IPS-20b (cell line): ENCODE data around the gene PSMD9.
A peak's percentile ranks its signal among the peaks of the same experiment; 100 is the strongest.

Source experiments
- H3K27ac ChIP-seq: one replicate; pipeline ENCODE4 v1.5.1; 2013; ENCODE audit warnings: low read length
- H3K27me3 ChIP-seq: 2 replicates; pipeline ENCODE4 v1.6.1; 2013; ENCODE audit warnings: mild to moderate bottlenecking, low read length, inconsistent platforms; ENCODE audit not compliant: insufficient read depth
- H3K36me3 ChIP-seq: 2 replicates; pipeline ENCODE4 v1.6.1; 2013; ENCODE audit warnings: low read depth, mild to moderate bottlenecking, inconsistent platforms, low read length, moderate library complexity; ENCODE audit not compliant: insufficient read depth
- H3K4me1 ChIP-seq: 2 replicates; pipeline ENCODE4 v1.6.1; 2013; ENCODE audit warnings: mild to moderate bottlenecking, control low read depth, inconsistent platforms, low read length, moderate library complexity; ENCODE audit not compliant: insufficient read depth
- H3K4me3 ChIP-seq: 2 replicates; pipeline ENCODE4 v1.5.1; 2013; ENCODE audit warnings: mild to moderate bottlenecking, low read length, inconsistent platforms
- H3K9ac ChIP-seq: 2 replicates; pipeline ENCODE4 v1.6.1; 2013; ENCODE audit warnings: low read depth, mild to moderate bottlenecking, inconsistent platforms, low read length, moderate library complexity
- H3K9me3 ChIP-seq: 2 replicates; pipeline ENCODE4 v1.6.1; 2013; ENCODE audit warnings: mild to moderate bottlenecking, low read depth, low read length, inconsistent platforms; ENCODE audit not compliant: insufficient read depth

PSMD9 gene

GRCh38 chr12:121947981-121948380 is 59.4 kb downstream of the PSMD9 start:
- Histone ChIP-seq H3K9me3 (no peaks in the 10 kb centered on the region), H3K27me3 (no peaks in the 10 kb centered on the region), H3K9ac (no peak overlapping the region), H3K36me3 (no peaks in the 10 kb centered on the region), H3K4me3 (no peak overlapping the region), H3K4me1 (no peaks in the 10 kb centered on the region), H3K27ac (no peak overlapping the region)

- Histone ChIP-seq H3K27ac (no peak overlapping the region), H3K27me3 (no peaks in the 10 kb centered on the region), H3K36me3 (no peaks in the 10 kb centered on the region), H3K9me3 (no peaks in the 10 kb centered on the region), H3K4me1 (no peaks in the 10 kb centered on the region), H3K4me3 (no peak overlapping the region), H3K9ac (no peak overlapping the region)
Measured at GRCh38 chr12:121949648-121950397, 61.2 kb downstream of the PSMD9 start.

GRCh38 chr12:121953117-121953692 is 64.6 kb downstream of the PSMD9 start:
- Histone ChIP-seq H3K9me3 (no peaks in the 10 kb centered on the region), H3K27me3 (no peaks in the 10 kb centered on the region), H3K4me1 (peaks cover 7% of the 10 kb centered on the region), H3K9ac (no peak overlapping the region), H3K36me3 (no peaks in the 10 kb centered on the region), H3K4me3 (no peak overlapping the region), H3K27ac (no peak overlapping the region)

GRCh38 chr12:121953695-121954094 is 65.1 kb downstream of the PSMD9 start:
- Histone ChIP-seq H3K9ac (no peak overlapping the region), H3K27ac (no peak overlapping the region), H3K4me3 (no peak overlapping the region), H3K36me3 (no peaks in the 10 kb centered on the region), H3K4me1 (peaks cover 10% of the 10 kb centered on the region), H3K27me3 (no peaks in the 10 kb centered on the region), H3K9me3 (no peaks in the 10 kb centered on the region)

- Histone ChIP-seq H3K9me3 (no peaks in the 10 kb centered on the region), H3K9ac (no peak overlapping the region), H3K27me3 (no peaks in the 10 kb centered on the region), H3K4me3 (no peak overlapping the region), H3K36me3 (no peaks in the 10 kb centered on the region), H3K4me1 (peaks cover 10% of the 10 kb centered on the region), H3K27ac (no peak overlapping the region)
Measured at GRCh38 chr12:121955258-121956237, 67.0 kb downstream of the PSMD9 start.

GRCh38 chr12:121957861-121958515 is 69.4 kb downstream of the PSMD9 start:
- no peaks in the 10 kb centered on the region for H3K36me3 ChIP-seq
- peak overlapping the region; percentile 12; the same call in 1 of the 2 replicates for H3K4me3 ChIP-seq
- no peak overlapping the region for H3K9ac ChIP-seq
- no peaks in the 10 kb centered on the region for H3K27me3 ChIP-seq
- peaks cover 10% of the 10 kb centered on the region for H3K4me1 ChIP-seq
- H3K9me3 ChIP-seq = no peaks in the 10 kb centered on the region
- H3K27ac ChIP-seq = no peak overlapping the region

GRCh38 chr12:121958541-121959240 is 70.1 kb downstream of the PSMD9 start:
- Histone ChIP-seq H3K9me3 (no peaks in the 10 kb centered on the region), H3K9ac (no peak overlapping the region), H3K4me1 (peaks cover 10% of the 10 kb centered on the region), H3K27me3 (no peaks in the 10 kb centered on the region), H3K4me3 (no peak overlapping the region), H3K36me3 (no peaks in the 10 kb centered on the region), H3K27ac (no peak overlapping the region)

GRCh38 chr12:121960541-121960940 is 72.0 kb downstream of the PSMD9 start:
- Histone ChIP-seq H3K9me3 (no peaks in the 10 kb centered on the region), H3K27me3 (no peaks in the 10 kb centered on the region), H3K4me1 (peaks cover 10% of the 10 kb centered on the region), H3K4me3 (no peak overlapping the region), H3K9ac (no peak overlapping the region), H3K36me3 (no peaks in the 10 kb centered on the region), H3K27ac (no peak overlapping the region)

GRCh38 chr12:121961195-121961879 is 72.7 kb downstream of the PSMD9 start:
- H3K36me3 ChIP-seq = no peaks in the 10 kb centered on the region
- H3K9ac ChIP-seq = no peak overlapping the region; the same call in 1 of the 2 replicates
- peaks cover 10% of the 10 kb centered on the region for H3K4me1 ChIP-seq
- H3K27ac ChIP-seq = no peak overlapping the region
- no peak overlapping the region for H3K4me3 ChIP-seq
- no peaks in the 10 kb centered on the region for H3K27me3 ChIP-seq
- H3K9me3 ChIP-seq = no peaks in the 10 kb centered on the region

GRCh38 chr12:121963341-121964018 is 74.9 kb downstream of the PSMD9 start:
- H3K9ac ChIP-seq = no peak overlapping the region
- no peak overlapping the region for H3K4me3 ChIP-seq
- no peak overlapping the region for H3K27ac ChIP-seq
- no peaks in the 10 kb centered on the region for H3K9me3 ChIP-seq
- no peaks in the 10 kb centered on the region for H3K27me3 ChIP-seq
- H3K36me3 ChIP-seq = no peaks in the 10 kb centered on the region
- 0 out of 2 replicates have a peak, but pooled peaks cover under 1% of the 10 kb centered on the region for H3K4me1 ChIP-seq
